ENCODE data around the gene IER5. TPM values are rescaled to one million over a fixed set of nuclear protein-coding genes. Genes with fewer than 3 reads are reported as not detected.
A peak's percentile ranks its signal among the peaks of the same experiment; 100 is the strongest.

Gene IER5
- total RNA-seq, 1 donor from 2014 or later: 32.0 TPM

GRCh38 chr1:181095260-181095659 lies 6.8 kb downstream of the IER5 start:
- Histone ChIP-seq H3K9me3 (no peaks in the 10 kb centered on the region), H3K4me3 (no peak overlapping the region), H3K36me3 (peaks cover 11% of the 10 kb centered on the region), H3K27me3 (no peaks in the 10 kb centered on the region), H3K4me1 (peaks cover 61% of the 10 kb centered on the region), H3K27ac (peak overlapping the region; percentile 1)
- DNase-seq (no peak), ATAC-seq (no peak)
- TF ChIP-seq CTCF (IDR thresholded peaks at IDR 0.05): no peak
- intact Hi-C loops (cut with DNase I): no loop called here

GRCh38 chr1:181095763-181096184 lies 7.3 kb downstream of the IER5 start:
- Histone ChIP-seq H3K27ac (peak overlapping the region; percentile 1), H3K36me3 (peaks cover 11% of the 10 kb centered on the region), H3K27me3 (no peaks in the 10 kb centered on the region), H3K9me3 (no peaks in the 10 kb centered on the region), H3K4me3 (no peak overlapping the region), H3K4me1 (peaks cover 64% of the 10 kb centered on the region)
- TF ChIP-seq CTCF (IDR thresholded peaks at IDR 0.05): no peak
- intact Hi-C loops (cut with DNase I): no loop called here
- DNase-seq: no peak
- no peak for ATAC-seq

GRCh38 chr1:181097242-181097641 lies 8.7 kb downstream of the IER5 start:
- no peak for DNase-seq
- Histone ChIP-seq H3K9me3 (no peaks in the 10 kb centered on the region), H3K4me1 (peaks cover 68% of the 10 kb centered on the region), H3K27ac (no peak overlapping the region), H3K27me3 (no peaks in the 10 kb centered on the region), H3K36me3 (peaks cover 2% of the 10 kb centered on the region), H3K4me3 (no peak overlapping the region)
- no peak for ATAC-seq
- intact Hi-C loops (cut with DNase I): no loop called here
- no peak for TF ChIP-seq CTCF (IDR thresholded peaks at IDR 0.05)

GRCh38 chr1:181099152-181100014 lies 10.9 kb downstream of the IER5 start:
- DNase-seq (no peak), ATAC-seq (no peak)
- Histone ChIP-seq H3K4me1 (peaks cover 82% of the 10 kb centered on the region), H3K27me3 (no peaks in the 10 kb centered on the region), H3K27ac (no peak overlapping the region), H3K9me3 (no peaks in the 10 kb centered on the region), H3K36me3 (no peaks in the 10 kb centered on the region), H3K4me3 (no peak overlapping the region)
- intact Hi-C loops (cut with DNase I): no loop called here
- TF ChIP-seq CTCF (IDR thresholded peaks at IDR 0.05): no peak

GRCh38 chr1:181100015-181100905 lies 11.8 kb downstream of the IER5 start:
- TF ChIP-seq CTCF (IDR thresholded peaks at IDR 0.05): no peak
- no peaks in the 10 kb centered on the region for H3K36me3 ChIP-seq
- no peak for DNase-seq
- no peaks in the 10 kb centered on the region for H3K9me3 ChIP-seq
- intact Hi-C loops (cut with DNase I): no loop called here
- H3K27ac ChIP-seq: no peak overlapping the region
- H3K4me1 ChIP-seq: peaks cover 74% of the 10 kb centered on the region
- ATAC-seq: no peak
- no peaks in the 10 kb centered on the region for H3K27me3 ChIP-seq
- H3K4me3 ChIP-seq: no peak overlapping the region
